Stimulated activated CD8-positive, alpha-beta memory T cell treated with anti-CD3 and anti-CD28 coated beads, Interleukin-12 subunit alpha, Interleukin-12 subunit beta, amount 100 ng/mL, for 4 hours (primary cell): ENCODE data around the gene UBE2N.
"Not testable (repeated sequence)": the region's sequence is repeated elsewhere in the genome, so short reads cannot be mapped to it uniquely, and the experiment has no call there.

ENCODE experiments used
- DNase-seq: peaks from one replicate; pipeline ENCODE4 v3.0.0-alpha.2; 2020; ENCODE audit warnings: low read depth

The UBE2N gene

DNA sequence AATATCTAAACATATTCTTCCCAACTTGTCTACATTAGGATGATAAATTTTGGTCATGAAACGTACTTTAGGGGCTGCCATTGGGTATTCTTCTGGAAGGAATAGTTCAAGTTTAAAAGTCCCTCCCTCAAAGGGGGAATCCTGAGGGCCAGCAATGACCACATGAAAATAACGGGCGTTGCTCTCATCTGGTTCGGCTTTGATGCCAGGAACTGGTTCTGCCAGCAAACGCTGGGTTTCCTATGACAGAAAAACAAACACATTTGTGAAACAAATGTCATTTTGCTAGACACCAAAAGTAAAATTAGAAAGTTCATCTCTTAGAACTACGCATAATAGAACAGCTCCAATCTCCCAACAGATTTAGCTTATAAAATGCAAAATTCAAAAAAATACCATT, 30.7 kb downstream of the UBE2N start:
- DNase-seq, result not testable (repeated sequence)

DNA sequence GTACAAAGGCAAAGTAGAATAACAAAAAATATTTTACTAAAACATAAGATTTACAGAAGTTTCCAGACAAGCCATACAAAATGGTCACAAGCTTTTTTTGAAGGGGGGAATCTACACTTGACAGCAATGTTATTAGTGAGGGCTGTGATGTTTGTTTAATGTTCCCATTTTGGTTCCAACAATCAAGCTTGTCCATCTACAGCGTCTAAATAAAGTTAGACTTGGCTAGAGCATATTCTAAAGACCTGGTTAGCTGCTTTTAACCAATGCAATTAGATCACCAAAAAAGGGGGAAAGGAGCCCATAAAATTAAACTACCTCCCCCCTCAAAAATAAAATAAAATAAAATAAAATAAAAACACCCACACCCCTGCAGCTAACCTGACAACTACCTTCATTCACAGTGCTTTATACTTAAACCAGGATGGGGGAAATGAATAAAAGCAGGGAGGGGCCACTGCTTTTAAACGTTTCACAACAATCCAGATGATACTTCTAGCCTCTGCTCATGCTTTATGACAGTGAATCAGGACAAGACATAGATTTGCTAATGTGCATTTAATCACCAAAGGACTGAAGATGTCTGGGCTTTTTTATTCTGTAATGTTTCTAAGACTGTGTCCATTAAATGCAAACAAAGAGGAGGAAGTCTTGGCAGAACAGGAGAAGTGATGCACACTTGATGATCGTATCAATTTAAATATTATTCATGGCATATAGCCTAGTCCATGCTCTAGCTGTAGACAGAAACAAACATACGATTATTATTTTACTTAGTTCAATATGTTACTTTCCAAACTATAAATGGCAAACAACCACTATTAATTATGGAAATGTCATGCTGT, 32.2 kb downstream of the UBE2N start:
- not testable (repeated sequence) for DNase-seq

DNA sequence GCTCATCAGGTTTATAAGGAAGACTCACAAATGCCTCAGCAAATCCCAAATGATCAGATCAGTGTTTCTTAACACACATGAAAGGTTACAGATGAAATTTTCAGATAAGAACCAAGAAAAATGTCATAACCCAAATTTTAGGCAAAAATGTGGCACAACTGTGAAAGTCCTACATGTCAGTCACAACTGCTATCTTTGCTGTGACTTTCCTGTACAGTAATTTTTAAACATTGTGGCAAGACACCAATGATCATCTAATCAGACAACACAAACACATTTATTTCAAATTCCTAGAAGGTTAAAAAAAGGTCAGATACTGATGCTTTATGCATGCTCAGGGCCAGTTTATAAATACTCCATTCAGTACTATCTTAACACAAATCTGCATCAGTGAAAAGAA, 32.9 kb downstream of the UBE2N start:
- no peak for DNase-seq

DNA sequence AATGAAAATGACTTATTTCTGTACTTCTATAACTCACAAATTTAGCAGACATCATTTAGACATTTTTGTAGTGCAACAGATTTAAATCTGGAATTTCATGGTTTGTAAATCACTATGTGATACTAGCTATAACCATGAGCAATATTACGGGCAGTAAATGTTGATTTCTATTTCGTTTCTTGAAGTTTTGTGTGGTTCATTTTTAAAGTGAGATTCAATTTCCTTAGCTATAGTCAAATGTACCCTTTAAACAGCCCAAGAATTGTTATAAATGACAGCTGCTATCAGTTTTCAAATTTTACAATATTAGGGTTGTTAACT, 33.8 kb downstream of the UBE2N start:
- no peak for DNase-seq

DNA sequence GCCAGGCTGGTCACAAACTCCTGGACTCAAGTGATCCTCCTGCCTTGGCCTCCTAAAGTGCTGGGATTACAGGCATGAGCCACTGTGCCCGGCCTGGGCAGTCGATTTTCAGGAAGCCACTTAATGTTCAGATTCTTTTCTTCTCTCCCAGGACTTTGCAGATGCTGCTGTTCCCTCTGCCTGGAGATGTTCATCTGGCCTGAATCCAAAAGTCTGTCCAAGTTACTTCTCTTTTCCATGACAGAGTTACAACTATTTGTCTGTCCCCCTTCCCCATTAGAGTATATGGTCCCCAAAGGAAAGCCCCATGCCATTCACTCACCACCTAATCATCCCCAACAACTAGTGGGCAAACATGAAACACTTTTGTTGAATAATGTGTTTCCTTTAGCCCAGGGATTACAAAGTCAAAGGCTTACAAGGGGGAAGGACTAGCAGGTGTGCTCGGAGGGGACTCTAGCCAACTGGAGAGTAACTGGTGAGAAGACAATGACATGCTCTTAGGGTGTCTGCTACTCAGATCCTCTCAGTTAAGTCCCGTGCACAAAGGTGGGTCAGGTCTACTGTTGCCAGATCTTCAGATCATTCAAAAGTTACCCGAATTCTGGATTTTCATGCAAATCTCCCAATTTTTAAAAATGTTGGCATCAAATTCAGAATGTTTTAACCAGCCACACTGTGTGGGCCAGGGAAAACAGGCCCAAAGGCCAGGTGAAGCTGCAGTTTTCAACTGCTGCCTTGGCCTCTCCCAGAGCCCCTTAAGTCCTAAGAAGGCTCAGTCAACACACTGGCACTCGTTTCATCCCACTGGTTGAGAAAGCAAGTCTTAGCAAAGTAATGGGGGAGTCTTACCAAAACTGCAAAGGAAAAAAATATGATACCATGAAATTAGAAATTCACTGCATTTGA, 34.4 kb downstream of the UBE2N start:
- no peak for DNase-seq

DNA sequence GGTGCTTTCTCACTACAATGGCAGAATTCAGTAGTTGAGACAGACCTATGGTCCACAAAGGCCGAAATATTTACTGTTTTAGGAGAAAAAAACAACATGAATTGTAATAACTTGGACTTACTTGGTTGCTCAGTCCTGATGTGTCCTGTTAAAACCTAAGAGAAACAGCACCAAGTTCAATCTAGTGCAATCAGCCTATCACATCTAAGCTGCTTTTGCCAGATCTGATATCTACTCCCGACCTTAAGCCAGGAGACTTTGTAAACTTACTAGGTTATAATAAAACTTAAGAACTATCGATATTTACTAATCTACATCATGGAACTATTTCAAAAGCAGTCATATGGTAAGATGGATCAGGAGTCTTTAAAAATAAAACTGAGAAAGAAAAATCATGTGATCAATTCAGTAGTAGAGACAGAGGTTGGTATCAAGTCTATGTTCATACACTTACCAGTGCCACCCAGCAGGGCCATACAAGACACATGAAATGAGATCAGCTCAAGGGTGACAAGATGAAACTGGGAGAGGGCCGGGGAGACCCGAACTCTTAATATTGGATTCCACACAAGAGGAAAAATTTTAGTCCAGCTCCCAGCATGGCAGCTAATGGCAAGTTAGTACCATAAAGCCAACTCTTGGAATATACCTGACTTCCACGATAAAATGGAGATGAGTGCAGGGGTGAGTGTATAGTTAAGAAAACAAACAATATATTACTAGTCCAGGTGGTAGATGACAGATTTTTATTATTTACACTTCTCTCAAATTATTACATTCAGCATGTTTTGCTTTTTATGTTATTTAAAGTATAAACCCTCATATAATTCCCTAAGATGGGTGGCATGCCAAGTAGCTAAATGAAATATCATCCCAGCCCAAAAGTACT, 36.5 kb downstream of the UBE2N start:
- no peak for DNase-seq

DNA sequence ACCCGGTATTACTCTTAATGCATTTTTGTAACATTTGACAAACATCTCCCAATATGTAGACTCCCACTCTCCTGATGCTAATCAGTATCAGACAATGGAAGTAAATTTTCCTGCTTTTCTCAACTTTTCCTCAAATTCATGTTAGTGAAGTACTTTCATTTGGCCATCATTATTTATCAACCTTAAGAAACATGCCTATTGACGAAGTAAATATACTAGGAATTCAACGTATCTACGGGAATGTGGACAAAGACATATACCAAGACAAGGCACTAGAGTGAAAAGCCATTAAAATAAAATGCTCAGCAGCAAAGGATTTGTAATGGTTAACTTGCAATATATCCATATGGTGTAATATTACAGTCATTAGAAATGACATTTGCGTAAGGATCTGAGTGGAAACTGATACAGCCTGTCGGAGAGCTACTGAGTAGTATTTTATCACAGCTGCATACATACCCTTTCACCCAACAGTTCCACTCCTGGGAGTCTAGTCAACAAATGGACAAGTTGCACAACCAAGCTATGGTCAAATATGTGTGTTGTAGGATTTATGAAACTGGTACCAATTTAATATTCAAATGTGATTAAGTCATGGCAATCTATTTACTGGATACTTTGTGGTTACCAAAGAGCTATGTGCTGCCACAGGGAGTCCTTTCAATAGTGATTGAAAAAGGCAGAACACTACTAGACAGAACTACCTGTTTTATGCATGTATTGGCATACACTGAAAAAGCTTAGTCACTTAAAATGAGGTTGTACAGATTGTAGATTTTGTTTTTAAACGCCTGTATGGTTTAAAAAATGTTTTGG, 37.6 kb downstream of the UBE2N start:
- no peak for DNase-seq

DNA sequence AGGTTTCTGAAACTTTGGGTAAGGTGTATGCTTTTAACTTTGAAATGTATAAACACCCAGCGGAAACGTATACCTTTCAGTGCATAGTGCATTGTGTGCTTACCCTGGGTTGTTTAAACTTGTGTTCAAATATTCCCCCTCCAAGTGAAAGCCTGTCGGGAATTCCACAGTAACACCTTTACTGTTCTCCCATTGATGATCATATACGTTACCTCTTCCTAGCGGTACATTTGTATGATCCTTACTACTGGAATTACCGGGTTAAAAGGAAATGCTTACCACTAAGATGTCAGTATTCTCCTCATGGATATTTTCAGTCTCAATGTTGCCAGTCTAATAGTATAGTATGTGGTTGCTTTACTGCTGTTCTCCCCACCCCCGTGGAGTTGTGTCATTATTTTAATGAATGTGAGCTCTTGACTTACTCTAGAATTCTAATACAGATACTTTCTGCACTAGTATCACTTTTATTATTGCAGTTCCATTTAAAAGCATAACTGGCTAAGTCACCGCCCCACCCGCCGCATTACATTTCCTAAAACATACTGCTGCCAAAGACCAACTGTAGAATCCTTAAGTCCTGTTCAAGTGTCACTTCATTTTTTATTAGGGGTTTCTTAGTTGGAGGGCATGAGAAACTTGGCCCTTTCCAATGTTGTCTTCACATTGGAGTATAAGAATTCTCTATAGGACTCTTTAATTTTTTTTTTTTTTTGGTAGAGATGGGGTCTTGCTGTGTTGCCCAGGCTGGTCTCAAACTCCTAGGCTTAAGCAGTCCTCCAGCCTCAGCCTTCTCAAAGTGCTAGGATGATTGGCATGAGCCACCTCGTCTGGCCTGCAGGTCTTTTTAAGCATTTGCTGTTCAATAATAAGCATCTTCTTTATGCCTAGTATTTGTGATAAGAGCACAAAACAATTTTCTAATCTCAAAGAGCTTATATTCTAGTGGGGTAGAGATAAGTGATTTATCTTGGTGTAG, 39.1 kb downstream of the UBE2N start:
- no peak for DNase-seq

DNA sequence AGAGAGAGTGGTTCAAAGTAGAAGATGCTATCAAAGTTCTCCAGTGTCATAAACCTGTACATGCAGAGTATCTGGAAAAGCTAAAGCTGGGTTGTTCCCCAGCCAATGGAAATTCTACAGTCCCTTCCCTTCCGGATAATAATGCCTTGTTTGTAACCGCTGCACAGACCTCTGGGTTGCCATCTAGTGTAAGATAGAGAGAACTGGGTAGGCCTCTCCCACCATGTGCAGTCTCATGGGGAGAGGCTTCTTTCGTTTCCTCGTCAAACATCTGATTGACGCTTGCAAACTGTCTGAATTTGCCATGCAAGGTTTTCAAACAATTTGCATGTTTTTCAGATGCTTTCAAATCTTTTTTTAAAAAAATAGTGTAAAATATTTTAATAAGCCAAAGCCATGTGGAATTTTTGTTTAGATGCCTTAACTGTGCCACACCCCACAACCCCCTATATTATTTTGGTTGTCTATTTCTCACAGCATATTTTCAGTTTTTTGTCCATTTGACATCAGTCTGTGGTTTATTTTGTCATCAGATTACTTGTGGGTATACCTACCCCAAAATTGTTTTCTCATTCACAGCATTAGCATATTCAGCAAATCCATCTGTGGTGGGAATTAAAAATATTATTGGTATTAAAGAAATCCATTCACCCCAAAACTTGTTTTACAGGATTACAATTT, 42.4 kb downstream of the UBE2N start:
- not testable (repeated sequence) for DNase-seq

DNA sequence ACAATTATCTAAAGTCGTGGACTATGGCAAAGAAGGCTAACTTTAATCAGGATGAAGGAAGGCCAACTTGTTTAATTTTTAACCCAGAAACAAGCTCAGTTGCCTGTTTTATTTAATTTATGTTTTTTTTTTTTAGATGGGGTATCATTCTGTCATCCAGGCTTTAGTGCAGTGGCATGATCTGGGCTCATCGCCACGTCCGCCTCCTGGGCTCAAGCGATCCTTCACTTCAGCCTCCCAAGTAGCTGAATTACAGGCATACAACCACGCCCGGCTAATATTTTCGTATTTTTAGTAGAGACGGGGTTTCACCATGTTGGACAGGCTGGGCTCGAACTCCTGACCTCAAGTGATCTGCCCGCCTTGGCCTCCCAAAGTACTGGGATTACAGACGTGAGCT, 44.3 kb downstream of the UBE2N start:
- DNase-seq, result no peak

DNA sequence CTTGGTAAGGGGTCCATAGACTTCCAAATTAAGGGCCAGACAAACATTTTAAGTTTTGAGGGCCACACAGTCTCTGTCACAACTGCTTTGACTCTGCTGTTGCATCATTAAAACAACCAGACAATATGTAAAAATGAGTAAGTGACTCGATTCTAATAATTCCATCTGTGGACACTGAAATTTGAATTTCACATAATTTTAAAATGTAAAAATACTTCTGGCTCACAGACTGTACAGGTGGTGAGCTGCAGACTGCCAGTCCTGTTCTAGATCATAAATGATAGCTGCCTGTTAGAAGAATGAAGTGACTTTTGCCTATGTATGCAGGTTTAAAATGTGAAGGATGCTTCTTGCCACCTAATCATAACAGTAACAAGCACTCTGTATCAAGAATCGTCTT, 48.3 kb downstream of the UBE2N start:
- no peak for DNase-seq

DNA sequence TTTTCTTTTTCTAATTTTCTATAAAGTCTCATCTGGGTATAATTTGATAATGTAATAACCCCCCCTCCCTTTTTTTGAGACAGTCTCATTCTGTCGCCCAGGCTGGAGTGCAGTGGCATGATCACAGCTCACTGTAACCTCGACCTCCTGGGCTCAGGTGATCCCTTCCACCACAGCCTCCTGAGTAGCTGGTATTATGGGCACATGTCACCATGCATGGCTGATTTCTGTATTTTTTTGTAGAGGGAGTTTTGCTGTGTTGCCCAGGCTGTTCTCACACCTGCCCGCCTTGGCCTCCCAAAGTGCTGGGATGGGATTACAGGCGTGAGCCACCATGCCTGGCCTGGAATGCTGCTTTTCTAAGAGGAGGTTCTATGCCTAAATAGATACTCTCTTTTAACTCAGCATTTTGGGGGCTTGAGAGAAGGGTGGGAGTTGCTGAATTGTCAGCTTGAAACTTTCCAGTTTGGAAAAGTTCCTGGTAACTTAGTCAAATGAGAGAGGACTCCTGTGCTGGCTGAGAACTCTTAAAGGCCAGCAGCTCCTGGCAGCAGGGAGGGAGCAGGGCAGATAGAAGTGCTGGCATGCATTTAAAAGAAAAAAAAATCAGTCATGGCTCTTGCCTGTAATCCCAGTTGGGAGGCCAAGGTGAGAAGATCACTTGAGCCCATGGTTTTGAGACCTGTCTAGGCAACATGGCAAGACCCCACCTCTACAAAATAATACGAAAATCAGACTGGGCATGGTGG, 51.0 kb downstream of the UBE2N start:
- DNase-seq, result no peak

DNA sequence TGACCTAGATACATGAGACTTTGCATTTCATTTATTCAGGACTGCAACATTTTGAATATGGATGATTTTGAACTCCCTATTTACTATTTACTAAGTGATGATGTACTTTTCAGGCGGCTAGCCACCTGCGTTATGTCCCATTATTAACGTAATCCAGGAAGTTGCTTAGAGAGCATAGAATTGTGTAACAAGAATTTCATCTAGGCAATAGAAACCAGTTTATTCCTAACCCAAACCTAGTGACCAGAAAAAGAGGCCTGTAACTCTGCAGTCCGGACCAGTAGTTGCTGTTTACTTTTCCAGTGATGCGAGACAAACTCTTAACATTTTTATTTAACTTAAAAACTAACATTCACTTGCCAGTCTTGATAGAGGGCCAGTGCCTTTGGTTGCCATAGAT, 51.7 kb downstream of the UBE2N start:
- DNase-seq, result no peak

DNA sequence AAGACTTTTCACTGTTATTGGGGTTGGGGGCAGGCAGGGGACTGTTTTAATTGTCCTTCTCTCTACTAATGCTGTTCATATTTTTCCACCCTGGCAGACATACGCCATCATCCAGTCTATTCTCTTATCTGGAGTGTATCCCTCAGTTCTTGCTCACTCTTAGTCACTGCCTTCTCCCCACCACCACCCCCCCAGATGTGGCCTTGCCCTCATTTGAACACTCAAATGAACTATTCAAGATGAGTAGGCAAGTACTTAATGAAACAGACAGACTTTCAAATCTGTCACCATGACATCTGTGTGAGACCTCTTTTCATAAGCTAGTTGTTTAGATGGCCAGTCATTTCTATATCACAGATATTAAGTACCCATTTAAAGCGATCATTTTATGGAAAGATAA, 54.0 kb downstream of the UBE2N start:
- no peak for DNase-seq

DNA sequence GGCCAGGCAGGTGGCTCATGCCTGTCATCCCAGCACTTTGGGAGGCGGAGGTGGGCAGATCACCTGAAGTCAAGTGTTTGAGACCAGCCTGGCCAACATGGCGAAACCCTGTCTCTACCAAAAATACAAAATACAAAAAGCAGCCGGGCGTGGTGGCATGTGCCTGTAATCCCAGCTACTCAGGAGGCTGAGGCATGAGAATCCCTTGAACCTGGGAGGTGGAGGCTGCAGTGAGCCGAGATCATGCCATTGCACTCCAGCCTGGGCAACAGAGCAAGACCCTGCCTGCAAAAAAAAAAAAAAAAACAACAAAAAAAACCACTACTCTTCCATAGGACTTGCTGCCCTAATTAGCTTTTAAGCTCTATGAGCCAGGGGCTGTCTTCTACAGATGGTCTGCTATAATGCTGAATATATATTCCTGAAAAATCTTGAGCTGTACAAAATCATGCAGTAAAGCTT, 59.7 kb downstream of the UBE2N start:
- not testable (repeated sequence) for DNase-seq

DNA sequence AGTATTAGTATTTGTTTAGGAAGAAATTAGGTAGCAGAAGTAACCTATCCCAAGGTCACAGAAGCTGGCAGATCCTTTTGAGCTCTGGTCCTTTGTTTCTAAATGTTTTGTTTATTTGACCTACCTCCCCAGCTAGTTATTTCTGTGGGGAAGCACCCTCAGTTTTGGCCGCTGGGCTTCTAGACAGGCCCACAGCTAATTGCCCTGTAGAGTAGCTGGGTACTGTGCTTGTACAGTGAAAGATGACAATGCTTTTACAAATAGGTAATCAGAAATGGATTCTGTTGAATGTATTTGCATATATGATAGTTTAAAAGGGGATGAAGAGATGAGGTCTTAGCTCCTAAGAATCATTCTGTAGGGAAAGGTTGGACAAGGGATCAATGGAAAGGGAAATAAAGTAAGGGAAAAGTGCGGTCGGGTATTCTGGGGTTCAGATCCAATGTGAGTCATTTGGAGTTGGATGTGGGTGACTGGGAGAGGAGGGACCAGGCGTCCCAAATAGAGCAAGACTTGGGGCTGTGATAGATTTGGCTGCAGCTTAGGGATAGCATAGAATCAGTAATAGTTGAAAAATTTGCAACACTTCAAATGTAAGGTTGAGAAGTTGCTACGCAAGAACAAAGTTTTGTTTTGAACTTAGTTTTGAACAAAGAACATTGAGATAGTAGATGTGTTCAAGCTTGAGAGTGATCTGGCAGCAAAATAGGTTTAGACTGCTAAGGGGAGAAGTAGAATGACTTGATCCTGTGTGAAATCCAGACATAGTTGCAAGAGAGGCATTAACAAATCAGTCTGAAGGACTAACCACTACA, 60.4 kb downstream of the UBE2N start:
- DNase-seq, result no peak

DNA sequence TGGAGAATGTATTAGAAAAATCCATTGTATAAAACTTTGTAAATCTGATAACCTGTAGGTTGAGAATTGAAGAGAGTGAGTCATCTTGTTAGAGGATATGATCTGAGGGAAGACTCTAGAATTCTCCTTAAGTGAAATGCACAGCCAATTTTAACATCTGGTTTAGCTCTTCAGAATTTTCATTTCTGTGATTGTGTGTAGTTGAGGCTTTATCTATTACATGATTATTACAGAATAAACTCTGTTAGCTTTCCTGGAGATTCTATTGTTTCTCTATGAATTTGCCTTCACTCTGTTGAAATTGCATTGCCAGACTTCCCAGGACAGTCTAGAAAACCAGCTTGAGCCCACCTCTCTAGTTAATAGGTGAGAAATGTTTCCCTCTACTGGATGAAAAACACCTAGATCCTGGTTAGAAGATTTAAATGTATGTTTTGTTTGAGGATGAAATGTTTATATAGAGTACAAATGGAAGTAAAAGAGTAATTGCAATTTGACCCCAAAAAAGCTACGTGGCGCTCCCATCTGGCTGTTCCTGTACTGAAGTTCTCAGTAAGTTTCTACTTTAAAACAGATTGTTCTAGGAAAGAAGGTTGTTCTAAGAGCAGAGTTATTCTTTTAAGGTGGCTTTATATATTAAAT, 61.1 kb downstream of the UBE2N start:
- no peak for DNase-seq
